GM12878 (cell line): ENCODE data around the gene CCDC6. TPM values are rescaled to one million over a fixed set of nuclear protein-coding genes. Genes with fewer than 3 reads are reported as not detected.
A peak's percentile ranks its signal among the peaks of the same experiment; 100 is the strongest.

Experiments used
- ASH2L ChIP-seq: fragments of 300-600, 200-600 bp; sonication (generic); IDR thresholded peaks from 2 replicates; pipeline ENCODE4 v1.6.1; 2017; ENCODE audit warnings: low read depth, mild to moderate bottlenecking, borderline replicate concordance
- ATF2 ChIP-seq: IDR thresholded peaks from 2 replicates; pipeline ENCODE4 v1.6.1; 2012; ENCODE audit warnings: low read length, inconsistent platforms
- ATF7 ChIP-seq: fragments of 450-650 bp; IDR thresholded peaks from 2 replicates; pipeline ENCODE4 v1.6.1; 2016; ENCODE audit warnings: low read depth, mild to moderate bottlenecking
- DPF2 ChIP-seq: fragments of 450-650 bp; IDR thresholded peaks from 2 replicates; pipeline ENCODE4 v1.6.1; 2017; ENCODE audit warnings: mild to moderate bottlenecking
- EZH2 ChIP-seq: IDR thresholded peaks from 2 replicates; pipeline ENCODE4 v1.6.1; 2012; ENCODE audit warnings: low read depth, mild to moderate bottlenecking, control low read depth, inconsistent platforms, low read length, borderline replicate concordance; ENCODE audit not compliant: control insufficient read depth
- FOXK2 ChIP-seq: fragments of 450-650 bp; IDR thresholded peaks from 2 replicates; pipeline ENCODE4 v1.6.1; 2017; ENCODE audit warnings: mild to moderate bottlenecking, moderate library complexity
- GABPA ChIP-seq: IDR thresholded peaks from 2 replicates; pipeline ENCODE4 v1.6.1; 2014; ENCODE audit warnings: antibody characterized with exemption, low read depth, mild to moderate bottlenecking, inconsistent platforms
- HDAC2 ChIP-seq: fragments of 200-600 bp; sonication (generic); IDR thresholded peaks from 2 replicates; pipeline ENCODE4 v1.6.1; 2017
- HDAC6 ChIP-seq: fragments of 200-600 bp; sonication (generic); IDR thresholded peaks from one replicate; pipeline ENCODE4 v1.8.0; 2017; ENCODE audit warnings: antibody characterized with exemption; ENCODE audit not compliant: unreplicated experiment
- JUND ChIP-seq: IDR thresholded peaks from 2 replicates; pipeline ENCODE4 v1.6.1; 2012; ENCODE audit warnings: low read depth, mild to moderate bottlenecking, low read length, improper control_type of control experiment, moderate library complexity
- MEF2A ChIP-seq: IDR thresholded peaks from 2 replicates; pipeline ENCODE4 v1.6.1; 2011; ENCODE audit warnings: low read depth, mild to moderate bottlenecking, low read length, moderate library complexity; ENCODE audit not compliant: insufficient read depth
- MTA2 ChIP-seq: fragments of 450-650 bp; IDR thresholded peaks from 2 replicates; pipeline ENCODE4 v1.6.1; 2016; ENCODE audit warnings: low read depth, mild to moderate bottlenecking, moderate library complexity
- MXI1 ChIP-seq: fragments of 150-350 bp; IDR thresholded peaks from 2 replicates; pipeline ENCODE4 v1.6.1; 2011; ENCODE audit warnings: low read depth, mild to moderate bottlenecking, inconsistent platforms, low read length, improper control_type of control experiment
- NFIC ChIP-seq: IDR thresholded peaks from 2 replicates; pipeline ENCODE4 v1.6.1; 2012; ENCODE audit warnings: low read depth, mild to moderate bottlenecking, inconsistent platforms, low read length, moderate library complexity
- PAX8 ChIP-seq: fragments of 450-650 bp; IDR thresholded peaks from 2 replicates; pipeline ENCODE4 v1.6.1; 2017; ENCODE audit warnings: mild to moderate bottlenecking, moderate library complexity
- POLR2AphosphoS5 ChIP-seq: IDR thresholded peaks from 2 replicates; pipeline ENCODE4 v1.6.1; 2011; ENCODE audit warnings: mild to moderate bottlenecking, low read length, inconsistent platforms
- PRDM15 ChIP-seq: fragments of 450-650 bp; formaldehyde crosslinking; IDR thresholded peaks from 2 replicates; pipeline ENCODE4 v1.4.0; 2020; ENCODE audit warnings: mild to moderate bottlenecking, moderate library complexity
- SREBF1 ChIP-seq: IDR thresholded peaks from 2 replicates; pipeline ENCODE4 v1.6.1; 2012; ENCODE audit warnings: mild to moderate bottlenecking, low read length
- SUPT20H ChIP-seq: IDR thresholded peaks from 2 replicates; pipeline ENCODE4 v1.6.1; 2011; ENCODE audit warnings: low read depth, mild to moderate bottlenecking, low read length, moderate library complexity, borderline replicate concordance; ENCODE audit not compliant: control insufficient read depth
- TBL1XR1 ChIP-seq: IDR thresholded peaks from 2 replicates; pipeline ENCODE4 v1.6.1; 2012; ENCODE audit warnings: low read depth, low read length, improper control_type of control experiment
- TCF12 ChIP-seq: IDR thresholded peaks from 2 replicates; pipeline ENCODE4 v1.6.1; 2011; ENCODE audit warnings: low read depth, mild to moderate bottlenecking, low read length
- TCF3 ChIP-seq: IDR thresholded peaks from 2 replicates; pipeline ENCODE4 v1.6.1; 2012; ENCODE audit warnings: low read depth, mild to moderate bottlenecking, low read length, borderline replicate concordance; ENCODE audit not compliant: insufficient read depth
- polyA plus RNA-seq, 11 experiments: library from polyadenylated mRNA; depleted of rRNA in 4 of 11; unstranded in 6 of 11; stranded (reverse) in 5 of 11; fragments of >200 nt; fragmentation: Nextera tagmentation in 4 of 11; fragmentation: Illumina TruSeq in 1 of 11; extraction: Ambion mirVana in 4 of 11; extraction: Trizol in 1 of 11; gene quantifications; 1 replicate in 1 of 11; 2 replicates in 10 of 11; pipeline versions ENCODE4 v1.2.1 to v1.2.3, GENCODE V29; 2011 to 2016; ENCODE audit warnings: inconsistent platforms in 2 of 11, missing spikeins in 2 of 11, low read depth in 1 of 11
- total RNA-seq, 4 experiments: library from RNA; depleted of rRNA in 3 of 4; stranded (reverse); fragments of >200 nt in 3 of 4; fragmentation: Illumina TruSeq in 1 of 4; extraction: Trizol in 1 of 4; gene quantifications; 2 replicates each; pipeline versions ENCODE4 v1.2.1 to v1.2.3, GENCODE V29; 2013 to 2021
- TF ChIP-seq, protein P1 (sequence below): IDR thresholded peaks from 2 replicates; pipeline ENCODE4 v1.6.1; 2012; ENCODE audit warnings: low read depth, low read length, improper control_type of control experiment
- TF ChIP-seq, protein P2 (sequence below): IDR thresholded peaks from 2 replicates; pipeline ENCODE4 v1.6.1; 2012; ENCODE audit warnings: low read depth, low read length, improper control_type of control experiment

The CCDC6 gene
- total and polyA plus RNA-seq, 10 of the 15 experiments (the other 5 are each of a cell fraction or from before 2014, with no cell fraction given), result 11.8 to 46.2 (median 26.7) TPM

DNA sequence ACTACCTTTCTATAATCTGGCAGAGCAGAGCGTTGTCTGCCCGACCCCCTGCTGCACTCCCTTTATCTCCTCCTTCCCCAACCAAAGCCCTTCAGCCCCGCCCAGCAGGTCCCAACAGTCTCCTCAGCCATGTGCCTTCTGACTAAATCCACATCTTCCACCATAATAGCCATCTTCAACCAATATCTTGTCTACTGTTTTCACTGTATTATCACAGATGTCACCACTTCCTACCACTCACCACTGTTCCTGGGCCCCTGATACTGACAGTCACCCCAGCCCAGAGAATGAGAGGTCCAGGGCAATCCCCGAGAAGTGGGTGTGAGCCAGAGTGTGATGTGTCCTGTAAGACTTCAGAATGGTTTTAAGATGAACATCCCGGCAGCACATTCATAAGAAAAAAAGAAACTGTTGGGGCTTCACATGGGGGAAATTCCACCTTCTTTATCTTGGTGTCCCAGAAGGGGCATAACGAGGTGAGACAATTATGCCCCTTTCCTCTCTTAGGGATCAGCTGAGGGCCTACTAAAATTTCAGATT lies 25.3 kb downstream of the CCDC6 start (continued):
- TF ChIP-seq ATF2, result peak; percentile 85
- peak; percentile 73 for TF ChIP-seq ATF7
- no peak for TF ChIP-seq ASH2L
- no peak for TF ChIP-seq HDAC2
- no peak for TF ChIP-seq PAX8
- TF ChIP-seq TCF12, result no peak
- TF ChIP-seq NFIC, result peak; percentile 91
- no peak for TF ChIP-seq SREBF1
- no peak for TF ChIP-seq FOXK2
- no peak for TF ChIP-seq JUND
- TF ChIP-seq TCF3, result peak; percentile 33; the same call in 1 of the 2 replicates
- TF ChIP-seq TBL1XR1, result peak; percentile 58; the same call in 1 of the 2 replicates
- TF ChIP-seq MEF2A, result peak; percentile 74
- no peak for TF ChIP-seq EZH2
- no peak for TF ChIP-seq SUPT20H
- TF ChIP-seq, protein P1, sequence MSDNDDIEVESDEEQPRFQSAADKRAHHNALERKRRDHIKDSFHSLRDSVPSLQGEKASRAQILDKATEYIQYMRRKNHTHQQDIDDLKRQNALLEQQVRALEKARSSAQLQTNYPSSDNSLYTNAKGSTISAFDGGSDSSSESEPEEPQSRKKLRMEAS, result no peak
- TF ChIP-seq, protein P2, sequence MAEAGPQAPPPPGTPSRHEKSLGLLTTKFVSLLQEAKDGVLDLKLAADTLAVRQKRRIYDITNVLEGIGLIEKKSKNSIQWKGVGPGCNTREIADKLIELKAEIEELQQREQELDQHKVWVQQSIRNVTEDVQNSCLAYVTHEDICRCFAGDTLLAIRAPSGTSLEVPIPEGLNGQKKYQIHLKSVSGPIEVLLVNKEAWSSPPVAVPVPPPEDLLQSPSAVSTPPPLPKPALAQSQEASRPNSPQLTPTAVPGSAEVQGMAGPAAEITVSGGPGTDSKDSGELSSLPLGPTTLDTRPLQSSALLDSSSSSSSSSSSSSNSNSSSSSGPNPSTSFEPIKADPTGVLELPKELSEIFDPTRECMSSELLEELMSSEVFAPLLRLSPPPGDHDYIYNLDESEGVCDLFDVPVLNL, result no peak
- TF ChIP-seq MXI1, result peak; percentile 56; the same call in 1 of the 2 replicates
- TF ChIP-seq POLR2AphosphoS5, result no peak
- no peak for TF ChIP-seq HDAC6
- TF ChIP-seq GABPA, result 0 out of 2 replicates have a peak, but pooled peaks have one; percentile 48
- peak; percentile 65 for TF ChIP-seq MTA2
- peak; percentile 42; the same call in 1 of the 2 replicates for TF ChIP-seq DPF2
- TF ChIP-seq PRDM15, result no peak
